GM21526 (cell line): ENCODE data around the gene CALML6.

Experiments used
- ATAC-seq: cut with Tn5 transposase; IDR thresholded peaks from one replicate; pipeline ENCODE4 v1.9.1; 2021; ENCODE audit warnings: moderate library complexity; ENCODE audit not compliant: unreplicated experiment, low FRiP score

Gene CALML6

DNA sequence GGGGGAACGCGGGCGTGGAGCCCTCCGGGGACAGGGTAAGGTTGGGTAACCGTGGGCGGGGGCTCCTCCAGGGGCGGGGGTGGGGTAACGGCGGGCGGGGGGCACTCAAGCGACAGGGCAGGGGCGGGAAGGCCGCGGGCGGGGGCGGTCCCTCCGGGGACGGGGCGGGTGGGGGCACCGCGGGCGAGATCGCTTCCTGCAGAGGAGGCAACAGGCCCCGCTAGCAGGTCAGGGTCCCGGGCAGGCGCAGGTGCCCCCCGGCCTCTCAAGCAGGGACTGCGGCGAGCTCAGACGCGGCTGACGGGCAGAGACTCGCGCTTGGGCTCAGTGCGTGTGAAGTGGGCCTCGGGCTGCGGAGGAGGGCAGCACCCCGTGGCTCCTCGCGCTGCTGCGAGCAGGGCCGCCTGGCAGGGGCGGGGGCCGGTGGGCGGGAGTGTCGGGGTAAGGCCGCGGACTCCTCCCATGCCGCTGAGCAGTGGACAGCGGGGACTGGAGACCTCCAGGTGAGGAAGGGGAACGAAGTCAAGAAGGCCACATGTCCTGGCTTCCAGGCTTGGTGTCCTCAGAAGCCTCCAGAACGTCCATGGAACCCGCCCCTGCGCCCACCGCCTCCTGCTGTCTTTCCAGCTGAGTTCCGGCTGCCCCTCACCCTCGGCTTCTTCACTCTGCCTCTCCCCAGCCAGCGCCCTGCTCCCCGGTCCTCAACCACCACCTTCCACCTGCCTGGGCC is 23.5 kb upstream of the CALML6 start:
- ATAC-seq = peak; percentile 14

DNA sequence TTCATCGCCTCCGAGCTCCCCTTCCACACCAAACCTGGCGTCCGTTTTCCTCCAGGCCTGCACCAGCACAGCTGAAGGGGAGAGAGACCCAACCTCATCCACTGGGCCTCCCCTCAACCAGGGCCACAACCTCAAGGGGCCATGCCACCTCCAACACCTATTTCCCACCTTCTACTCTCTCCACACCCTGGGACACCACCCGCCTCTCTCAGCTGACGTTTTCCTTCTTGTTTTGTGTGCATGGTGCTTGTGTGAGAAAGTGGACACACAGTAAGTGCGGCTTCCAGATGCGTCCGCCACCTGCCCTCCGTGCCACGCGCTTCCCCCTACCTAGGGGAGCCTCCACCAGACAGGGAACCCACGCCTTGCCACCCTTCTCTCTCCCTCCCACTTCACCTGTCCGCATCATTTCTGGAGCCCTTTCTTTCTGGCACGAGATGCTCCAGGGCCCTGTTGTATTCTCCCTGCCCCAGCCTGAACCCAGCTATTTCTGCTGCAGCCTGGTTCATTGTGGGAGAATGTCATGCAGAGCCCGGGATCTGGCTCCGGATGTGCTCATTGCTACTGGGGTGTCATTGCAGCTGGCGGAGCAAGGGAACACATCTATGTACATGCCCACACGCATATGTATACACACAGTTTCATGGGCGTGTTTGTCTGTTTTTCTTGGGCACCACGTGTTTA is 22.8 kb upstream of the CALML6 start:
- no peak for ATAC-seq

DNA sequence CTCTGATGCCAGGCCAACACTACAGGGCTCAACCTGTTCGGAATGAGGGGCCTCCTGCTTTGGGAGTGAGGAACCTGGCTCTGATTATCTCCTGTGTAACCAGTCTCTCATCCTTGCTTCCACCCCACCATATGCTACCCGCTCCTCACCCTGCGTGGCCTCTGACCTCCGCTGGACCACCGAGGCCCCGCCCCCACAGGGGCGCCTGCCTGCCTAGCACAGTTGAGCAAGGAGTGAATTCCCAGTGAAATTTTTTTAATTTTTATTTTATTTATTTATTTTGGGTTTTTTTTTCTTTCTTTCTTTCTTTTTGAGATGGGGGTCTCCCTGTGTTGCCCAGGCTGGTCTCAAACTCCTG is 22.3 kb upstream of the CALML6 start:
- no peak for ATAC-seq

DNA sequence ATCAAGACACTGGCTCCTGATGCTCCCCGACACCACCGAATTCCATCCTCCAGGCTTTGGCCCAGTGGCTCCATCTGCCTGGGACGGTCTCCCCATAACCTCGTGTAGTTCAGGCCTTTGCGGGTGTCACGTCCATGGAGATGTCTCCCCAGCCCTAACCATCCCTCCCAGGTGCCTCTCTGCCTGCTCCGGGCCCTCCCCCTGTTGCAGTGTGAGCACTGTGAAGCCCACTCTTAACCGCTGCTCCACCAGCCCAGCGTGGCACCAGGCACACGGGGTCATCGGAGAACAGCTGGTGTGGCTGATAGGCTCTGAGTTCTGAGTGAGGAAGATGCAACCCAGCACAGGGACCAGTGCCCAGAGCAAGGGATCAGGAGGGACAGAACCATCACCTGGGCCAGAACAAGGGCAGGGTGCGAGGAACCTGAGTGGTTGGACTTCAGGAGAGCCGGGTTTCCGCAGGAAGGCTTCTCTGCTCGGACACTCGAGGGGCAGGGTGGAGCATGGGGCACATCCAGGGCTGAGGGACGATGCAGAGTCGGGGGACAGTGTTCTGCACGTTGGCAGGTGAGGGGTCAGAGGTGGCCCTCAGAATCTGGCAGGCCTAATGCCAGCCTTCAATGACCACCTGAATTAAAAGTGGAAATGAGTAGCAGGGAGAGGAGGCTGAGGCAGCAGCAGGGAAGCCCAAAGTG is 21.6 kb upstream of the CALML6 start:
- no peak for ATAC-seq

DNA sequence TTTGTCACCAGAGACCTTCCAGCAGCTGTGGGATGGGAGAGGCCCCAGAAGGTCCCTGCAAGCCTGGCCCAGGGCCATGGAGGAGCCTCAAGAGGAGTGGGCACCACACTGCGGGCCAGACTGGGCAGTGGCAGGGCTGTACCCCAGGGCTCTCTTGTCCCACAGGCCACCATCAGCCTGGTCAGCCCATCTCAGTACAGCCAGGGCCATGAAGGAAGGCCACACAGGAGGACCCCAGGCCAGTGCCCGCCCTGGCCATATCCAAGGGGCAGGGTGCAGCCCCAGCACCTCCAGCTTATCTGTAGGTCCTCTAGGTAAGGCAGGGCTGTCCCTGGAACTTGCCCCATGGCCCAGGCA is 21.1 kb upstream of the CALML6 start:
- no peak for ATAC-seq

DNA sequence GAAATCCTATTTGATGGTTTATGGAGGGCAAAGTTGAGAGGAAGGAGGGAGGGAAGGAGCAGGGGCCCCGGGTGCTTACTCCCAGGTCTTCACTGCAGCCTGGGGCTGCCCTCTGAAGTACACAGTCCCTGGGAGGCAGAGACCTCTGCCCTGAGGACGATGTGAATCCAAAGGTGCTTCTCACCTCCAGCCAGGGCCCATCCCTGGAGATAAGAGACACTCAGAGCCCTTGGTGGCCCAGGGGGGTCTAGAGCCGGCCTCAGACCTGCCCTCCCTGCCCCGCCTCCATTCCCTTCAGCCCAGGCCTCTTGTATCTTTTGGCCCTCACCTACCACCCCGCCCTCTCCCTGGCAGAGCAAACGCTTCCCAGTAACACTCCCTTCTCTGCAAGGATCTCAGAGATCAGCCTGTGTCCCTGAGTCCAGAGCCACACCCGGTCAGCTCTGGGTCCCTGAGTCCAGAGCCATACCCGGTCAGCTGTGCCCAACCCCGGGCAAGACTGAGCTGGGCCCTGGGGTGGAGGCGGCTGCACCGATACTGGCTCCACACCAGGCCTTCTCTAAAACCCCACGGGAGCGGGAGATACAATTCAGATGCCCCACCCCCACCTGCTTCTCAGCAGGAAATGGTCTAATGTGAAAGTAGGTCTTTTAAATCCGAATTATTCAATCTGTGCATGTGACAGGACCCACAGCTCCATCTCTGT is 20.6 kb upstream of the CALML6 start:
- ATAC-seq = no peak

DNA sequence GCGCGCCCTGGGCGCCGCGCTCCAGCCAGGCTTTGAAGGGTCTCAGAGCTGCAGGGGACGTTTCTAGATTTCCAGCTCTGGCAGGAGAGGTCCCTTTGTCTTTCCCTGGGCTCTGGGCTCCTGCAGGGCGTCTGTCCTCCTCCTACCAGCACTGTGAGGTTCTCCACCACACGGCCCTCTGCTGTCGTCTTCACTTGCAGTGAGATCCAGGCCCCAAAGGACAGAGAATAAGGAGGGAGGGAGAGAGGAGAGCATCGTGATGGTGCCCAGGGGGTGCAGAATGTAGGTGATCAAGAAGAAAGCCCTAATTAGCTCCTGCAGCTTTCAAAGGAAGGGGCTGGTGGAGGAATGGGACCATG is 20.0 kb upstream of the CALML6 start:
- no peak for ATAC-seq

DNA sequence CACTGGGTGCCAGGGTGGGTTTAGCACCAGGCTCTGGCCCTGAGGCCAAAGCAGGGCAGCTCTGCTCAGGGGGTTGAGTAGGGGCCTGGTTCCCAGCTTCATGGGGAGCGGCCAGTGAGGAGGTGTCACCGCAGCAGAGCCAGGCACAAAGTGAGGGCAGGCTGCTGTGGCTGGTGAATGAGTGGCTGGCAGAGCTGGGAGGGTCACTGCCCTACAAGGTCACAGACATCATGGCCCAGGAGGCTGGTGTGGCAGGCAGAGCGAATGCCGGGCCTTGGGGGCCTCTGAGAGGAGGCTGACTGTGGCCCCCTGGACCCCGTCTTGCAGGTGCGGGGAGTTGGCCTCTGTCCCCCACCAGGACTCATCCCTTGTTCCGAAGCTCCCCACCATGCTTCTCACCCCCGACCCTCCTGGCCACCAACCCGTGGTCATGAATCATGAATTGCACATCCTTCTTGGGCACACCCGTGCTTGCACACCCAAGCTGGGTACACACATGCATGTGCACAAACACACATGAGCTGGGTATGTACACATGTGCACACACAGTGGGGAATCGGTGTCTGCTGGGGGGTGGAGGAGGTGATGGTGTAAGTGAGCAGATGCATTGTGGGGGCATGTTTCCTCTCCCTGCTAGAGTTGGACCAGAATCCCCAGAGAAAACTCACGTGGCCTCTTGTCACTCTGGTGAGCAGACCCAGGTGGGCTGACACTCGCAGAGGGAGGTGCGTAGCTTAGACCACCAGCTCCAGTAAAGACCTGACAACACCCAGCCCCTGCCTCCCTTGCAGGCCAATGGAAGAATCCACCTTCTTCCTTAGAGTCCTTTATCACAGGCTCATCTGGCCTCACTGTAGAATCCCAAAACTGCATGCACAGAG is 19.4 kb upstream of the CALML6 start:
- no peak for ATAC-seq

DNA sequence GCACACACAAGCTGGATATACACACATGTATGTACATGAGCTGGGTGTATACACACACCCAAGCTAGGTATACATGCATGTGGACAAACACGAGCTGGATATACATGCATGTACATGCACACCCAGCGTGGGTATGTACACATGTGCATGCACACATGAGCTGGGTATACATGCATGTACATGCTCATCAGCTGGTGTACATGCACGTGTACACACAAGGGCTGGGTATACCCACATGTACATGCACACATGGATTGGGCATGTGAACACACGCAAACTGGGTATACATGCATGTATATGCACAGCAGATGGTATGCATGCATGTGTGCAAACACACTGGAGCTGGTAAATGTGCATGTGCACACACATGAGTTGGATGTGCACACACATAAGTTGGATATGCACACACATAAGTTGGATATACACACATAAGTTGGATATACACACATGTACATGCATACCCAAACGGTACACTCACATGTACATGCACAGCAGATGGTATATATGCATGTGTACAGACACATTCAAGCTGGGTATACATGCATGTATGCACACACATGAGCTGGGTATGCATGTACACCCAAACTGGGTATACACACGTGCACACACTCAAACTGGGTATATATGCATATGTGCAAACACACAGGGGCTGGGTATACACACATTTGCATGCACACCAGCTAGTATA is 16.7 kb upstream of the CALML6 start:
- ATAC-seq = no peak

DNA sequence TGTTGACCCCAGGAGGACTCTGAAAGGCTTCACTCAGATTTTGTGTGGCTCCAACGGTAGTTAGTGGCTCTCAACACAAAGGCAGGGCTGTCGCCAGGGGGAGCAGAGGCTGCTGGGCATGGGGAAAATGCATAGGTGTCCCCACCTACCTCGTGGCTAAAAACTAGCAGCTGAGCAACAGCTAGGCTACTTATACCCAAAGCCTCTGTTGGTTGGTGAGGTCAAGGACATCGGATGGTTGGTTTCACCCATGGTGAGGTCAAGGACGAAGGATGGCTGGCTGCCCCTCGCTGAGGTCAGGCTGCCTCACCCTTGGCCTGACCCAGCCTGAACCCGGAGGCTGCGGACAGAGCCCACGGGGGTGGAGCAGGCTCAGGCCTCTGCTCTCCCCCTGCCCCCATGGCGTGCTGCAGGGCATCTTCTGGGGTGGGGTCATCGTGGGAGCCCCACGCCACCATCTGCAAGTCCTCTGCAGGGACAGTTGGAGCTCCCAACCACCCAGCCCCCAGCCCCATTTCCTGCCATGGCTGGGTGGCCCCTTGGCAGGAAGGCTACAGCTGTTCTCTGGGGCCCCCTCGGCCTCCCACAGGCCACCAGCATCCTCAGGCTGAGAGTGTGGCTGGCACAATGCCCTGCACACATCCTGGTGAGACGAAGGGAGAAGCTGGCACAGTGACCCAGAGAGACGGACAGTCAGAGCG is 15.6 kb upstream of the CALML6 start:
- no peak for ATAC-seq

DNA sequence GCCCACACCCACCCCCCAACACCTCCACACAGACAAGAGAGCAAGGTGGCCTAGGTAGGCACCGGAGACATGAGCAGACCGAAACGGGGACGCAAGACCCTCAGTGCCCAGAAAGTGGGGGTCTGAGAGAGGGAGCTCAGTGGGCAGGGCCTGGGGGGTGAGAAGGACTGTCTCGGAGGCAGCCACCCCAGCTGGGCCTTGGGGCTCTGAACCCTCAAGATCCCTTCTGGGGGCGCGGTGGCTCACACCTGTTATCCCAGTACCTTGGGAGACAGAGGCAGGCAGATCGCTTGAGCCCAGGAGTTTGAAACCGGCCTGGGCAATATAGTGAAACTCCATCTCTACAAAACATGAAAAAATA is 15.1 kb upstream of the CALML6 start:
- no peak for ATAC-seq

DNA sequence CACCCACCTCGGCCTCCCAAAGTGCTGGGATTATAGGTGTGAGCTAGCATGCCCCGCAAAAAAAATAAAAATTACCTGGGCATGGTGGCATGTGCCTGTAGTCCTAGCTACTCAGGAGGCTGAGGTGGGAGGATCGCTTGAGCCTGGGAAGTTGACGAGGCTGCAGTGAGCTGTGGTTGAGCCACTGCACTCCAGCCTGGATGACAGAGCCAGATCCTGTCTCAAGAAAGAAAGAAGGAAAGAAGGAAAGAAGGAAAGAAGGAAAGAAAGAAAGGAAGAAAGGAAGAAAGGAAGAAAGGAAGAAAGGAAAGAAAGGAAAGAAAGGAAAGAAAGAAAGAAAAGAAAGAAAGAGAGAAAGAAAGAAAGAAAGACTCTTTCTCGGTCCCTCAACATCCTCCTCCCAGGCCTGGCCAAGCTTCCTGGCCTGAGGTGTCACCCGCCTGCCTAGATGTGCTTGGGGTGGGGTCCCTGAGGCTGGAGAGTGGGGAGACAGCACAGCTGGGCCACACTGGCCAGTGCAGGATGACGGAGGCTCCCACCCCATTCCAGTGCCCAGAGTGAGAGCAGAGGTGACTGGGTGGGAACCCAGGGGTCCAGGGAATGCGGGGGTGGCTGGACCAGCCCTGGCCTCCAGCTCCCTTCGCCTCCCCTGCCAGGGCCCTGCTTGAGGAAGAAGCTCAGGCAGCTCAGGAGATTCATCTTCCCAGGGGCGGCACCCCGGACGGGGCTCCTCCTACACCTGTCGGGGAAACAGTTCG is 14.0 kb upstream of the CALML6 start:
- no peak for ATAC-seq

DNA sequence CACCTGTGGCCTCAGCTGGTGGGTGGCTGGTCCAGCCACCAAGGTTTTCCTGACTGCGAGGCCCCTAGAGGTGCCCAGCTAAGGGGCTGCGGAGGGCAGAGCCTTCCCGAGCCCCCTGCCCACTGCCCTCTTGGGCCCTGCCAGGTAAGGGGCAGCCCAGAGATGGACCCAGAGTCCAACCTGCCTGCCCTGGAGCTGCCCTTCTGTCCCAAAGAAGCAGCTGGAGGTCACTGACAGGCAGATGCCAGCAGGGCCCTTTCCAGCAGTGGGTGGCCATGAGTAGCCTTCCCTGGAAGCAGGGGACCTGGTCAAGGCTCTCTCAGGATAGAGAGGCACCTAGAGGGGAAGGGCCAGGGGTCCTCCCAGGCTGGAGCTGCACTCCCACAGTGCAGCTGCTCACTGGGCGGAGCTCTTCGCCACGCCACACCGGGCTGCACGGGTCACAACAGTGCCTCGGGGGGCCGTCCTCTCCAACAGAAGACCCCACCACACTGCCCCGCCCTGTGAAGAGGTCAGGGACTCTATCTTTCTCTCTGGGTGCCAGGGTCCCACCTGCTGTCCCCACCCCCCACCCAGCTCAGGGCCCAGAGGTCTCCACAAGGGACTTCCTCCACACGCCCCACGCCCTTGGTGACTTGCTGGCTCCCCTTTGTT is 13.3 kb upstream of the CALML6 start:
- no peak for ATAC-seq

DNA sequence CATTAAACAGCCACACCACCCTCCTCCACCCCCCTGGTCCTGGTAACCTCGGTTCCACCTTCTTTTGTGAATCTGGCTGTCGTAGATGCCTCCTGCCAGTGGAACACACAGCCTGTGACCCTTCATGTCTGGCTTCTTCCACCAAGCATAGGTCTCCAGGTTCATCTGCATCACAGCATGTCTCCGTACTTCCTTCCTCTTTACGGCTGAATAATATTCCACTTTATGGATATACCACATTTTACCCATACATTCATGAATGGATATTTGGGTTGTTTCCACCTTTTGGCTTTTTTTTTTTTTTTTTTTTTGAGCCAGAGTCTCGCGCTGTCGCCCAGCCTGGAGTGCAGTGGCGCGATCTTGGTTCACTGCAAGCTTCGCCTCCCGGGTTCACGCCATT is 11.8 kb upstream of the CALML6 start:
- ATAC-seq = no peak

DNA sequence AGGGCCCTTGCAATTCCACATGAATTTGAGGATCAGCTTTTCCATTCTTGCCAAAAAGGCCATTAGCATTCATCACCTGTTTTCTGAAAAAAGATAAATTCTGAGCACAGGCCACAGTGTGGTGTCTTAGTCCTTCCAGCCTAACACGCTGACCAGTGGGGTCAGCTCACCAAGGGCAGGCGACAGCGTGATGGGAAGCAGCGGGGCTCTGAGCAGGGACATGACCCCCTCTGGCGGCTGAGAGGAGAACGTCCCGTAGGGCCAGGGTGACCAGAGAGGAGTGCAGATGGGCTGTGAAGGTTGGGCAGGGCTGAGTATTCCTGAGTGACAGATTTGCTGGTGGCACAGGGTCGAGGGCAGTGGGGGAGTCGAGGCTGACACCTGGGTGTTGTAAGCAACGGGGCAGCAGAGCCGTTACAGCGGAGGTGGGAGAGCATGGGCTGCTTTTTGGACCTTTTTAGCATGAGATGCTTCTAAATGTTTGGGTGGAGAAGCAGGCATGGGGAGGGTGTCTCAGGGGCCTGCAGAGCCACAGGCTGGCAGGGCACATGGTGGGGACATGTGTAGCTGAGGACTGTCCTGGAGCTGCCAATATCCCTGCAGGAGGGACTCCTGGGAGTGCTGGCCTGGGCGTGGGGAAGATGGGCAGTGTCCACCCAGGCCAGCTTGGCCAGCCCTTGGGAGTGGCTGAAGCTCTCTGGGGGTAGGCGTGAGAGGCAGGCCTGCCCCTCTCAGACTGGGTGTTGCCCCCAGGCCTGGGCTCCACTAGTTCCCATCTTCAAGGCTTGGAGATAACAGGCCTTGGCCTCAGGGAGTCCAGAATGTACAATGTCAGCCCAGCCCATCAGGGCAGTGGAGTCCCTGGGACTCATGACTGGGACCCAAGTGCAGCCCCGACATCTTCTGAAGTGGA is 8.6 kb upstream of the CALML6 start:
- ATAC-seq = no peak

DNA sequence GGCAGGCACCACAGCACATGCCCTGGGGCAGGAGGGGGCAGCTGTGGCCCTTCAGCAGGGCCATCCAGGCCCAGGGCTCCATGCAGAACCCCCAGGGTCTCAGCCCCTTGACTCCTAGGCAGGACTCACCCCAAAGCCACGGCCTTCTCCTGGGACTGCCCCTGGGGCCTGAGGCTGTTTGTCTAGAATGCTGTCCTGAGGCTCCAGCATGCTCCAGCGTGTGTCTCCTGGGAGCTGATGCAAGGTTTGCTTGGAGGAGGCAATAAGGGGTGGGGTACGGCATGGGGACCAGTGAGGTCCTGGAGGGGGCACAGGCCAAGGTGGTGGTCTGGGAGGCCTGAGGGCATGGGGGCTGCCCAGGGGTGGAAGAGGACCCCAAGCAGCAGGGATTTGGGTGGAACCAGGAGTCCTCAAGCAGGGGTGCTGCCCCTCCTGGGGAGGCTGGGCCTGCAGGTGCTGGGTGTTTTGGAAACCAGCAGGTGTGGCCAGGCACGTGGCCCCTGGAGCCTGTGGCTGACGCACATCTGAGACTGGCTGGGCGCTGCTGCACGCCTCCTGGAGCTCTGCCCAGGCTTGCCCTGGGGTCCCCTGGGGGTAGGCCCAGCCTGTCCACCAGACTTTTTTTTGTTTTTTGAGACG is 7.8 kb upstream of the CALML6 start:
- ATAC-seq = no peak

DNA sequence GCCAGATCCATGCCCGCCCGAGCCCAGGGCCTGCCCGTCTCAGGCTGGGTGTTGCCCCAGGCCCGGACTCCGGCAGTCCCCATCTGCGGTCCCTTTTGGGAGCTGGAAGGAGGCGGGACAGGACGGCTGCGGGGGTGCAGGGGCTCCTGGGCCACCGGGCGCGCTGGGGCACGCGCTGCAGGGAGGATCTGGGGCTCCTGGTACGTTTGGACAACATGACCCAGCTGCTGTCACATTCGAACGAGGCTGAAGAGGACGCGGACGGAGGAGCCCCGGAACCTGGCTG is 6.6 kb upstream of the CALML6 start:
- ATAC-seq = peak; percentile 24
